ENCODE results near the gene APOBEC3C. TPM values are rescaled to one million over a fixed set of nuclear protein-coding genes. Genes with fewer than 3 reads are reported as not detected.

Gene APOBEC3C
- total and polyA plus RNA-seq, 2 donors (not counting 1 experiment from before 2014, with no cell fraction given): 19.2 to 44.5 TPM

GRCh38 chr22:38971202-38971601 lies 42.9 kb upstream of the APOBEC3C start:
- Histone ChIP-seq H3K36me3 (ENCODE audit: control insufficient read depth, insufficient read depth, low read length) (no peaks in the 10 kb centered on the region), H3K27ac (ENCODE audit: insufficient read depth, low read length) (no peak overlapping the region), H3K9ac (ENCODE audit: insufficient read depth, low read length) (no peak overlapping the region), H2AFZ (ENCODE audit: low read length) (no peak overlapping the region), H3K27me3 (ENCODE audit: control insufficient read depth, insufficient read depth, low read length) (peaks cover 8% of the 10 kb centered on the region), H3K4me1 (ENCODE audit: control insufficient read depth, extremely low read depth, insufficient read depth, low read length) (no peaks in the 10 kb centered on the region), H4K20me1 (ENCODE audit: control insufficient read depth, extremely low read depth, insufficient read depth, low read length) (no peaks in the 10 kb centered on the region), H3K79me2 (ENCODE audit: control insufficient read depth, insufficient read depth, low read length) (no peaks in the 10 kb centered on the region), H3K4me3 (replicated peaks in 1 of 4; ENCODE audit: control extremely low read depth in 1 of 4, insufficient read depth in 1 of 4, low read depth in 3 of 4, low read length in 4 of 4) (no peak overlapping the region), H3K9me3 (ENCODE audit: control insufficient read depth, insufficient read depth, low read depth, low read length) (no peaks in the 10 kb centered on the region), H3K4me2 (ENCODE audit: extremely low read depth, insufficient read depth, low read length) (no peak overlapping the region)
- DNase-seq (ENCODE audit: low read depth in 2 of 2): no peak
- TF ChIP-seq EZH2 (IDR thresholded peaks at IDR 0.05; ENCODE audit: low read length, missing control alignments) (no peak), CTCF (conservative IDR thresholded peaks at IDR 0.05 in 1 of 2, IDR thresholded peaks at IDR 0.05 in 1 of 2; ENCODE audit: low read depth in 1 of 2, low read length in 2 of 2) (no peak)

- H3K9ac ChIP-seq (ENCODE audit: insufficient read depth, low read length): no peak overlapping the region
- peaks cover 5% of the 10 kb centered on the region for H3K27me3 ChIP-seq (ENCODE audit: control insufficient read depth, insufficient read depth, low read length)
- no peak overlapping the region for H3K4me3 ChIP-seq (replicated peaks in 1 of 4; ENCODE audit: control extremely low read depth in 1 of 4, insufficient read depth in 1 of 4, low read depth in 3 of 4, low read length in 4 of 4)
- H3K4me2 ChIP-seq (ENCODE audit: extremely low read depth, insufficient read depth, low read length): no peak overlapping the region
- no peaks in the 10 kb centered on the region for H3K36me3 ChIP-seq (ENCODE audit: control insufficient read depth, insufficient read depth, low read length)
- no peaks in the 10 kb centered on the region for H3K4me1 ChIP-seq (ENCODE audit: control insufficient read depth, extremely low read depth, insufficient read depth, low read length)
- TF ChIP-seq EZH2 (IDR thresholded peaks at IDR 0.05; ENCODE audit: low read length, missing control alignments) (no peak), CTCF (conservative IDR thresholded peaks at IDR 0.05 in 1 of 2, IDR thresholded peaks at IDR 0.05 in 1 of 2; ENCODE audit: low read depth in 1 of 2, low read length in 2 of 2) (no peak)
- no peak overlapping the region for H3K27ac ChIP-seq (ENCODE audit: insufficient read depth, low read length)
- no peak overlapping the region for H2AFZ ChIP-seq (ENCODE audit: low read length)
- no peaks in the 10 kb centered on the region for H3K9me3 ChIP-seq (ENCODE audit: control insufficient read depth, insufficient read depth, low read depth, low read length)
- no peak for DNase-seq (ENCODE audit: low read depth in 2 of 2)
- no peaks in the 10 kb centered on the region for H4K20me1 ChIP-seq (ENCODE audit: control insufficient read depth, extremely low read depth, insufficient read depth, low read length)
- H3K79me2 ChIP-seq (ENCODE audit: control insufficient read depth, insufficient read depth, low read length): no peaks in the 10 kb centered on the region
These were observed 42.3 kb upstream of the APOBEC3C start for GRCh38 chr22:38971791-38972190.

- Histone ChIP-seq H3K36me3 (ENCODE audit: control insufficient read depth, insufficient read depth, low read length) (no peaks in the 10 kb centered on the region), H3K27ac (ENCODE audit: insufficient read depth, low read length) (no peak overlapping the region), H3K79me2 (ENCODE audit: control insufficient read depth, insufficient read depth, low read length) (no peaks in the 10 kb centered on the region), H3K9ac (ENCODE audit: insufficient read depth, low read length) (no peak overlapping the region), H4K20me1 (ENCODE audit: control insufficient read depth, extremely low read depth, insufficient read depth, low read length) (no peaks in the 10 kb centered on the region), H3K4me2 (ENCODE audit: extremely low read depth, insufficient read depth, low read length) (no peak overlapping the region), H3K4me3 (replicated peaks in 1 of 4; ENCODE audit: control extremely low read depth in 1 of 4, insufficient read depth in 1 of 4, low read depth in 3 of 4, low read length in 4 of 4) (no peak overlapping the region), H2AFZ (ENCODE audit: low read length) (no peak overlapping the region), H3K9me3 (ENCODE audit: control insufficient read depth, insufficient read depth, low read depth, low read length) (no peaks in the 10 kb centered on the region), H3K4me1 (ENCODE audit: control insufficient read depth, extremely low read depth, insufficient read depth, low read length) (no peaks in the 10 kb centered on the region), H3K27me3 (ENCODE audit: control insufficient read depth, insufficient read depth, low read length) (peaks cover 5% of the 10 kb centered on the region)
- TF ChIP-seq CTCF (conservative IDR thresholded peaks at IDR 0.05 in 1 of 2, IDR thresholded peaks at IDR 0.05 in 1 of 2; ENCODE audit: low read depth in 1 of 2, low read length in 2 of 2) (no peak), EZH2 (IDR thresholded peaks at IDR 0.05; ENCODE audit: low read length, missing control alignments) (no peak)
- no peak for DNase-seq (ENCODE audit: low read depth in 2 of 2)
These were observed 41.5 kb upstream of the APOBEC3C start for GRCh38 chr22:38972558-38972957.
